Neutrophil (primary cell): ENCODE results near the gene PPP4R3B.
"Not testable (repeated sequence)": the region's sequence is repeated elsewhere in the genome, so short reads cannot be mapped to it uniquely, and the experiment has no call there.

ENCODE experiments used
- H3K27ac ChIP-seq: fragments of 200-600 bp; sonication (generic); 2 replicates; pipeline ENCODE4 v1.5.1; 2016; ENCODE audit warnings: mild to moderate bottlenecking, moderate library complexity
- H3K27me3 ChIP-seq: fragments of 200-600 bp; sonication (generic); 2 replicates; pipeline ENCODE4 v1.6.0; 2016; ENCODE audit warnings: mild to moderate bottlenecking
- H3K36me3 ChIP-seq: fragments of 200-600 bp; sonication (generic); 2 replicates; pipeline ENCODE4 v1.5.1; 2017
- H3K4me1 ChIP-seq, 2 experiments: fragments of 200-600 bp in 1 of 2; sonication (generic) in 1 of 2; 1 replicate in 1 of 2; 2 replicates in 1 of 2; pipeline versions ENCODE4 v1.5.1 to v1.6.1; 2013 to 2016; ENCODE audit warnings: low read depth in 1 of 2, low read length in 1 of 2, mild to moderate bottlenecking in 1 of 2, moderate library complexity in 1 of 2; ENCODE audit not compliant: control insufficient read depth in 1 of 2, insufficient read depth in 1 of 2
- H3K4me3 ChIP-seq, 2 experiments: fragments of 200-600 bp in 1 of 2; sonication (generic) in 1 of 2; 1 replicate in 1 of 2; 2 replicates in 1 of 2; pipeline ENCODE4 v1.5.1; 2013 to 2016; ENCODE audit warnings: low read depth in 1 of 2, low read length in 1 of 2, mild to moderate bottlenecking in 1 of 2, moderate library complexity in 1 of 2
- H3K9me3 ChIP-seq: fragments of 200-600 bp; sonication (generic); 2 replicates; pipeline ENCODE4 v1.5.1; 2016
- CTCF ChIP-seq: fragments of 200-600 bp; sonication (generic); IDR thresholded peaks from 2 replicates; pipeline ENCODE4 v1.5.1; 2016; ENCODE audit warnings: antibody characterized with exemption

Gene PPP4R3B

GRCh38 chr2:55592130-55592529 is 25.3 kb downstream of the PPP4R3B start:
- no peak for TF ChIP-seq CTCF
- H3K27me3 ChIP-seq = no peaks in the 10 kb centered on the region
- no peaks in the 10 kb centered on the region for H3K9me3 ChIP-seq

GRCh38 chr2:55590810-55591440 is 26.5 kb downstream of the PPP4R3B start:
- Histone ChIP-seq H3K27me3 (no peaks in the 10 kb centered on the region), H3K27ac (no peak overlapping the region), H3K9me3 (no peaks in the 10 kb centered on the region), H3K4me3 (no peak overlapping the region), H3K36me3 (peaks cover 29% of the 10 kb centered on the region), H3K4me1 (no peaks in the 10 kb centered on the region)
- no peak for TF ChIP-seq CTCF

More at GRCh38 chr2:55592130-55592529, 25.3 kb downstream of the PPP4R3B start:
- no peak overlapping the region for H3K4me3 ChIP-seq
- H3K4me1 ChIP-seq = no peaks in the 10 kb centered on the region
- H3K27ac ChIP-seq = no peak overlapping the region
- peaks cover 34% of the 10 kb centered on the region for H3K36me3 ChIP-seq

- no peak for TF ChIP-seq CTCF
- Histone ChIP-seq H3K9me3 (no peaks in the 10 kb centered on the region), H3K27me3 (no peaks in the 10 kb centered on the region), H3K4me1 (no peaks in the 10 kb centered on the region), H3K27ac (no peak overlapping the region), H3K36me3 (peaks cover 76% of the 10 kb centered on the region), H3K4me3 (no peak overlapping the region)
Measured at GRCh38 chr2:55585451-55586080, 31.9 kb downstream of the PPP4R3B start.

GRCh38 chr2:55581874-55582547 is 35.4 kb downstream of the PPP4R3B start:
- Histone ChIP-seq H3K4me3 (no peak overlapping the region), H3K27ac (no peak overlapping the region)

GRCh38 chr2:55581435-55581834 is 36.0 kb downstream of the PPP4R3B start:
- Histone ChIP-seq H3K36me3 (peaks cover 85% of the 10 kb centered on the region), H3K9me3 (no peaks in the 10 kb centered on the region)
- TF ChIP-seq CTCF = no peak

More at GRCh38 chr2:55581874-55582547, 35.4 kb downstream of the PPP4R3B start:
- H3K4me1 ChIP-seq = no peaks in the 10 kb centered on the region
- peaks cover 85% of the 10 kb centered on the region for H3K36me3 ChIP-seq
- no peaks in the 10 kb centered on the region for H3K27me3 ChIP-seq
- TF ChIP-seq CTCF = no peak
- H3K9me3 ChIP-seq = no peaks in the 10 kb centered on the region

GRCh38 chr2:55569002-55569401 is 48.4 kb downstream of the PPP4R3B start:
- not testable (repeated sequence) for H3K4me1 ChIP-seq, H3K4me3 ChIP-seq, H3K27me3 ChIP-seq, H3K27ac ChIP-seq, H3K9me3 ChIP-seq
- peaks cover 84% of the 10 kb centered on the region for H3K36me3 ChIP-seq

More at GRCh38 chr2:55581435-55581834, 36.0 kb downstream of the PPP4R3B start:
- H3K4me3 ChIP-seq = no peak overlapping the region
- no peaks in the 10 kb centered on the region for H3K4me1 ChIP-seq
- H3K27me3 ChIP-seq = no peaks in the 10 kb centered on the region
- H3K27ac ChIP-seq = no peak overlapping the region
